ENCODE measurements around the gene SLC35B3.

SLC35B3 gene

GRCh38 chr6:8389036-8389818, 46.1 kb downstream of the SLC35B3 start:
- H3K4me3 ChIP-seq (ENCODE audit: low read depth, low read length): no peak overlapping the region
- no peak for TF ChIP-seq CTCF (conservative IDR thresholded peaks at IDR 0.05; ENCODE audit: low read depth, low read length)
- no peak for DNase-seq (ENCODE audit: low read depth)

- no peak overlapping the region for H3K4me3 ChIP-seq (ENCODE audit: low read depth, low read length)
- TF ChIP-seq CTCF (conservative IDR thresholded peaks at IDR 0.05; ENCODE audit: low read depth, low read length): no peak
- DNase-seq (ENCODE audit: low read depth): no peak
Measured at GRCh38 chr6:8387942-8388437, 47.4 kb downstream of the SLC35B3 start.

- DNase-seq (ENCODE audit: low read depth): no peak
- H3K4me3 ChIP-seq (ENCODE audit: low read depth, low read length): no peak overlapping the region
- TF ChIP-seq CTCF (conservative IDR thresholded peaks at IDR 0.05; ENCODE audit: low read depth, low read length): no peak
Measured at GRCh38 chr6:8383584-8383983, 51.8 kb downstream of the SLC35B3 start.

GRCh38 chr6:8382434-8382833, 52.9 kb downstream of the SLC35B3 start:
- H3K4me3 ChIP-seq (ENCODE audit: low read depth, low read length): no peak overlapping the region
- no peak for TF ChIP-seq CTCF (conservative IDR thresholded peaks at IDR 0.05; ENCODE audit: low read depth, low read length)
- no peak for DNase-seq (ENCODE audit: low read depth)

- no peak for DNase-seq (ENCODE audit: low read depth)
- no peak overlapping the region for H3K4me3 ChIP-seq (ENCODE audit: low read depth, low read length)
- no peak for TF ChIP-seq CTCF (conservative IDR thresholded peaks at IDR 0.05; ENCODE audit: low read depth, low read length)
Measured at GRCh38 chr6:8375916-8376315, 59.4 kb downstream of the SLC35B3 start.

Data from choroid plexus epithelial cell (primary cell).